Measurements from ENCODE around the gene TXNL4B. TPM values are rescaled to one million over a fixed set of nuclear protein-coding genes. Genes with fewer than 3 reads are reported as not detected.

Gene TXNL4B
- total RNA-seq, 1 donor from 2014 or later, result 7.1 TPM

DNA sequence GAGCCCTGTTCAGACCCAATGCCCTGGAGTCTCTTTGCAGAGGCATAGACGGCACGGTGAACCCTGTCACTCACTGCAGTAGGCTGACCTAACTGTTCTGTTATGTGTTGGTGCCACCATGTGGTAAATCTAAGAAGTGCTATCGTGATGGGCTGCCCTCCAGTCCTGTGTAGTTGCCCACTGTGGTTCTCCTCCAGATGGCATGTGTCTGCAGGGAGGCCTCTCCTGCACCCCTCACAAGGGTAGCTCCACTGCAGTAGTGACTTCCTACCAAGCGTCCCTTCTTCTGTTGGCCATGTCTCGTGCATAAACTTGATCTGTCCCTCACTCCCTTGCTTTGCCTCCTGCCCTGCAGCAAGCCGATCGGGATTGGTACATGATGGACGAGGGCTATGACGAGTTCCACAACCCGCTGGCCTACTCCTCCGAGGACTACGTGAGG lies 6.0 kb upstream of the TXNL4B start:
- no peak overlapping the region for H3K4me3 Mint-ChIP-seq (ENCODE audit: unreplicated experiment)
- TF ChIP-seq CTCF (IDR thresholded peaks at IDR 0.05), result peak; percentile 78
- H3K9me3 Mint-ChIP-seq (ENCODE audit: low read depth), result no peaks in the 10 kb centered on the region
- H3K27ac Mint-ChIP-seq (ENCODE audit: unreplicated experiment), result no peak overlapping the region
- peaks cover 15% of the 10 kb centered on the region for H3K4me1 Mint-ChIP-seq (ENCODE audit: low read depth)
- H3K36me3 Mint-ChIP-seq (ENCODE audit: low read depth), result peaks cover 52% of the 10 kb centered on the region
- no peak for DNase-seq (ENCODE audit: low spot score)
- H3K27me3 Mint-ChIP-seq (ENCODE audit: low read depth), result no peaks in the 10 kb centered on the region

DNA sequence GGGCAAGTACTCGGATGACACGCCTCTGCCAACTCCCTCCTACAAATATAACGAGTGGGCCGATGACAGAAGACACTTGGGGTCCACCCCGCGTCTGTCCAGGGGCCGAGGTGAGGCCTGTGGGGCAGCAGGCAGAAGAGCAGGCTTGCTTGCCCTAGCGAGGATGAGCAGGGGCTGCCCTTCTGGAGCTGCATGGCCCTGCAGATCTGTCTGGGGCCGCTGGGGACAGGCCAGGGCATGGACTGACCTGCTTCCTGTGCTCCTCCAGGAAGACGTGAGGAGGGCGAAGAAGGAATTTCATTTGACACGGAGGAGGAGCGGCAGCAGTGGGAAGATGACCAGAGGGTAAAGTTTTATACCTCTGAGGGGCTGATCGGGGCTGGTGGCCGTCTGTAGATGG lies 5.5 kb upstream of the TXNL4B start:
- Mint-ChIP-seq H3K9me3 (ENCODE audit: low read depth) (no peaks in the 10 kb centered on the region), H3K36me3 (ENCODE audit: low read depth) (peaks cover 48% of the 10 kb centered on the region), H3K27ac (ENCODE audit: unreplicated experiment) (peak overlapping the region; percentile 45), H3K27me3 (ENCODE audit: low read depth) (no peaks in the 10 kb centered on the region), H3K4me1 (ENCODE audit: low read depth) (peaks cover 15% of the 10 kb centered on the region), H3K4me3 (ENCODE audit: unreplicated experiment) (no peak overlapping the region)
- no peak for DNase-seq (ENCODE audit: low spot score)
- no peak for TF ChIP-seq CTCF (IDR thresholded peaks at IDR 0.05)

- H3K27me3 Mint-ChIP-seq (ENCODE audit: low read depth), result no peaks in the 10 kb centered on the region
- H3K4me1 Mint-ChIP-seq (ENCODE audit: low read depth), result peaks cover 38% of the 10 kb centered on the region
- peaks cover 27% of the 10 kb centered on the region for H3K36me3 Mint-ChIP-seq (ENCODE audit: low read depth)
- H3K4me3 Mint-ChIP-seq (ENCODE audit: unreplicated experiment), result peak overlapping the region; percentile 94
- peak overlapping the region; percentile 97 for H3K27ac Mint-ChIP-seq (ENCODE audit: unreplicated experiment)
- no peak for DNase-seq (ENCODE audit: low spot score)
- TF ChIP-seq CTCF (IDR thresholded peaks at IDR 0.05), result no peak
- no peaks in the 10 kb centered on the region for H3K9me3 Mint-ChIP-seq (ENCODE audit: low read depth)
Observed at GRCh38 chr16:72094266-72094610, 818 bp upstream of the TXNL4B start.

- Mint-ChIP-seq H3K4me3 (ENCODE audit: unreplicated experiment) (peak overlapping the region; percentile 94), H3K36me3 (ENCODE audit: low read depth) (peaks cover 23% of the 10 kb centered on the region), H3K27ac (ENCODE audit: unreplicated experiment) (peak overlapping the region; percentile 97), H3K9me3 (ENCODE audit: low read depth) (no peaks in the 10 kb centered on the region), H3K27me3 (ENCODE audit: low read depth) (no peaks in the 10 kb centered on the region), H3K4me1 (ENCODE audit: low read depth) (peaks cover 38% of the 10 kb centered on the region)
- no peak for TF ChIP-seq CTCF (IDR thresholded peaks at IDR 0.05)
- DNase-seq (ENCODE audit: low spot score), result no peak
Observed at GRCh38 chr16:72092832-72093447, 480 bp downstream of the TXNL4B start.

GRCh38 chr16:72091217-72091616 lies 2.2 kb downstream of the TXNL4B start:
- Mint-ChIP-seq H3K36me3 (ENCODE audit: low read depth) (peaks cover 12% of the 10 kb centered on the region), H3K4me1 (ENCODE audit: low read depth) (peaks cover 38% of the 10 kb centered on the region), H3K9me3 (ENCODE audit: low read depth) (no peaks in the 10 kb centered on the region), H3K27ac (ENCODE audit: unreplicated experiment) (no peak overlapping the region), H3K27me3 (ENCODE audit: low read depth) (no peaks in the 10 kb centered on the region), H3K4me3 (ENCODE audit: unreplicated experiment) (no peak overlapping the region)
- TF ChIP-seq CTCF (IDR thresholded peaks at IDR 0.05), result no peak
- DNase-seq (ENCODE audit: low spot score), result no peak
